GM19043 (cell line): ENCODE measurements around the gene SERPINE1.
A peak's percentile ranks its signal among the peaks of the same experiment; 100 is the strongest.
"Not testable (repeated sequence)": the region's sequence is repeated elsewhere in the genome, so short reads cannot be mapped to it uniquely, and the experiment has no call there.

Experiments used
- ATAC-seq: cut with Tn5 transposase; IDR thresholded peaks from one replicate; pipeline ENCODE4 v1.9.1; 2021; ENCODE audit warnings: low read depth; ENCODE audit not compliant: unreplicated experiment

SERPINE1 gene

DNA sequence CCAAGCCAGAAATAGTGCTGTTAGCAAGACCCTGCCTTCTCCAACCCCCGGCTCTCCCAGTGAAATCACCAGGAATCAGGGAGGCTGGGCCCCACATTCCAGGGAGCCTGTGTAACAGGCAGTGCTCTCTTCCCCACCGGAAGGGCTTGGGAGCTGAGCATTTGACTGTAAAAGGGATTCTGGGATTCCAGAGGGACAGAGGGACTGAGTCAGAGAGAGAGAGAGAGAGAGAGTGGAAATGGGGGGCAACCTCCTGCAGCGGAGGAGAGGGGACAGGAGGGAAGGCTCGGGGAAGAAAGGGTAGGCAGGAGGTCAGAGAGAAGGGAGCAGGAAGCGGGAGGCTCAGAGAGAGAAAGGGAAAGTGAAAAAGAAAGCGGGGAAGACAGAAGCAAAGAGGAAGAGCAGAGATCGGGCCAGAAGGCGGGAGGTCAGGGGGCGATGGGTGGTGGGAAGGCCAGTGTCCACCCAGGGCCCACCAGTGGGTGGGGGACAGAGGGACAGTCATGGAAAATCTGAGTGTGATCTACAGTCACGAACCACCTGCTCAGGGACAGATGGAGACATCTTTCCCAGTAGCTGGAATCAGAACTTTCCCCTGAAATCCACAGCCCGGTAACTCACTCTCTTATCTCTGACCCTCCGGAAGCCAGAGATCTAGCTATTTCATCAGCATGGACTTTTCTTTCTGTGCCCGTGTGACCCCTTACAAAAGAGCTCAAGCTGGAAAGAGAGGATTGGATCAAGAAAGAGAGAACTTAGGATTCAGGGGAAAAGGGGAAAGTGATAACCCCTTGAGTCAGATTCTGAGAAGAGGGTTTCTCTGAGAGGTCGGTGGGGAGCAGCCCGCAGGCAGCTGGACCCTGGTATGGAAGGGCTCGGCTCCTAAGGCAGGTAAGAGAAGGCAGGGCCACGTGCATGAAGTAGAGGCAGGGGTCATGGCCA, 4.6 kb upstream of the SERPINE1 start:
- ATAC-seq = no peak

DNA sequence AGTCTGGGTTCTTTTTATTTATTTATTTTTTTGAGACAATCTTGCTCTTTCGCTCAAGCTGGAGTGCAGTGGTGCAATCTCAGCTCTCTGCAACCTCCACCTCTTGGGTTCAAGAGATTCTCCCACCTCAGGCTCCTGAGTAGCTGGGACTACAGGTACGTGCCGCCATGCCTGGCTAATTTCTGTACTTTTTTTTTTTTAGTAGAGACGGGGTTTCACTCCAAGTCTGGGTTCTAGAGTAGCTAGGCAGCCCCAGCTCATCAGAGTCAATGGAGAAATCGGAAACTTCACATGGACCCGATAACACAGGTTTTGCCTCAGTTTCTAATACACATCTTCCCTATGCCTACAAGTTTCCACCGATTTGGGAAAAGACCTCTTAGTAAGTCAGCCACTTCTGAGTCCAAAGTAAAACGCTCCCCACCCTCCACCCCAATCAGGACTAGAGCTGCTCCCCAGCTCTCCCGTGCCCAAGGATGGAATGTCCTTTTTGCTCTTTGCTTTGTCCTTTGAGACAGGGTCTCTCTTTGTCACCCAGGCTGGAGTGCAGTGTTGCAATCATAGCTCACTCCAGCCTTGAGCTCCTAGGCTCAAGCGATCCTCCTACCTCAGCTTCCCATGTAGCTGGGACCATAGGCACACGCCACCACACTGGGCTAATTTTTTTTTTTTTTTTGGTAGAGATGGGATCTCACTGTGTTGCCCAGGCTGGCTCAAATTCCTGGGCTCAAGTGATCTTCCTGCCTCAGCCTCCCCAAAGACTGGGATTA, 3.8 kb upstream of the SERPINE1 start:
- ATAC-seq = no peak

DNA sequence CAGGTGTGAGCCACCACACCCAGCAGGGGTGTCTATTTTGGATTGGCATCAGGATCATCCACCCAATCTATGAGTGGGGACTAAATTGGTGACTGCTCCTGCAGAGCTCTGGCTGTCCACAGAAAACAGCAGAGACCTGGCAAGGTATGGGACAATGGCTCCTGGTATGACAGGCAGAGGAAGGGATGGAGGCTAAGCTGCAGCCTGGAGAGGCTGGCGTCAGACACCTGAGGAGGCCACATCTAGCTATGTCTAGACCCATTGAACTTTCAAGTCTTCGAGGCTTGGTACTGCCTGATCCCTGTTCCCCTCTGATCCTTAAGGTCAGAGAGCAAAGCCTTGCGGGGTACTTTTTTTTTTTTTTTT, 3.2 kb upstream of the SERPINE1 start:
- ATAC-seq = no peak

DNA sequence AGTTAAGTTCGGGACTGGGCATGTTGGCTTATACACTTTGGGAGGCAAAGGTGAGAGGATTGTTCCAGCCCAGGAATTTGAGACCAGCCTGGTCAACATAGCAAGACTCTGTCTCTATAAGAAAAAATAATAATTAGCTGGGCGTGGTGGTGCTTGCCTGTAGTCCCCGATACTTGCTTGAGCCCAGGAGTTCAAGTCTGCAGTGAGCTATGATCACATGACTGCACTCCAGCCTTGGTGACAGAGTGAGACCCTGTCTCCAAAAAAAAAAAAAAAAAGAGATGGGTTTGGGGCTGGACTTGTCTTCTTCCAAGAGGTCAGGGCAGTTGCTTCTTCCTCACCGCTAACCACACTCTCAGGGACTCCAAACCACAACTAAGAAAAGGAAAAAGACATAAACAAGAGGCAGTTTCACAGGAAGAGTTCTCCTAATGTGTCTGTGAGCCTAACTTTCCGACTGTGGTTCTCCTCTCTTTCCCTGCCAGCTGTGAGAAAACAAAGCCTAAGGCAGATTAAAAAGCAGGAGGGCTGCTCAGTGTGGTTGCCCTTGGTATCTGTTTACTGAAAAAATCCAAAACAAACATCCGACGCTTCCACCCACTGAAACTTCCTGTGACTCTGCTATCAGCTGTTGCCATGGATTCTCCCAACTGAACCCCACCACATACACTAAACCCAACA, 2.4 kb upstream of the SERPINE1 start:
- no peak for ATAC-seq

DNA sequence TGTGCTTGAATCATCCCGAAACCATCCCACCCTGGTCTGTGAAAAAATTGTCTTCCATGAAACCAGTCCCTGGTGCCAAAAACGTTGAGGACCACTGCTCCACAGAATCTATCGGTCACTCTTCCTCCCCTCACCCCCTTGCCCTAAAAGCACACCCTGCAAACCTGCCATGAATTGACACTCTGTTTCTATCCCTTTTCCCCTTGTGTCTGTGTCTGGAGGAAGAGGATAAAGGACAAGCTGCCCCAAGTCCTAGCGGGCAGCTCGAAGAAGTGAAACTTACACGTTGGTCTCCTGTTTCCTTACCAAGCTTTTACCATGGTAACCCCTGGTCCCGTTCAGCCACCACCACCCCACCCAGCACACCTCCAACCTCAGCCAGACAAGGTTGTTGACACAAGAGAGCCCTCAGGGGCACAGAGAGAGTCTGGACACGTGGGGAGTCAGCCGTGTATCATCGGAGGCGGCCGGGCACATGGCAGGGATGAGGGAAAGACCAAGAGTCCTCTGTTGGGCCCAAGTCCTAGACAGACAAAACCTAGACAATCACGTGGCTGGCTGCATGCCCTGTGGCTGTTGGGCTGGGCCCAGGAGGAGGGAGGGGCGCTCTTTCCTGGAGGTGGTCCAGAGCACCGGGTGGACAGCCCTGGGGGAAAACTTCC, 784 bp upstream of the SERPINE1 start:
- ATAC-seq = no peak

DNA sequence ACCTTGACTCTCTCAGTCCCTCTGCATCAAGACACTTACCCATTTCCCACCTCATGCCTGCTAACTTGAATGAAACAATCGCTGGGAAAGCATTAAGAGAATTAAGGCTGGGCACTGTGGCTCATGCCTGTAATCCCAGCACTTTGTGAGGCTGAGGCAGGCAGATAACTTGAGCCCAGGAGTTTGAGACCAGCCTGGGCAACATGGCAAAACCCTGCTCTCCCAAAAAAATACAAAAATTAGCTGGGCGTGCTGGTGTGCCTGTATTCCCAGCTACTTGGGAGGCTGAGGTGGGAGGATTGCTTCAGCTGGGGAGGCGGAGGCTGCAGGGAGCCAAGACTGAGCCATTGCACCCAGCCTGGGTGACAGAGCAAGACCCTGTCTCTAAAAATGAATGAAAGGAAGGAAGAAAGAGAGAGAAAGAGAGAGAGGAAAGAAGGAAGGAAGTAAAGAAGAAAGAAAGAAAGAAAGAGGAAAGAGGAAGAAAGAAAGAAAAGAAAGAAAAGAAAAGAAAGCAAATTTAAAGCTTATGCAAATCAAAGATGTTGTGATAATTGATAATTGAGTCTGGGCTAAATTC, 646 bp downstream of the SERPINE1 start:
- ATAC-seq = no peak

DNA sequence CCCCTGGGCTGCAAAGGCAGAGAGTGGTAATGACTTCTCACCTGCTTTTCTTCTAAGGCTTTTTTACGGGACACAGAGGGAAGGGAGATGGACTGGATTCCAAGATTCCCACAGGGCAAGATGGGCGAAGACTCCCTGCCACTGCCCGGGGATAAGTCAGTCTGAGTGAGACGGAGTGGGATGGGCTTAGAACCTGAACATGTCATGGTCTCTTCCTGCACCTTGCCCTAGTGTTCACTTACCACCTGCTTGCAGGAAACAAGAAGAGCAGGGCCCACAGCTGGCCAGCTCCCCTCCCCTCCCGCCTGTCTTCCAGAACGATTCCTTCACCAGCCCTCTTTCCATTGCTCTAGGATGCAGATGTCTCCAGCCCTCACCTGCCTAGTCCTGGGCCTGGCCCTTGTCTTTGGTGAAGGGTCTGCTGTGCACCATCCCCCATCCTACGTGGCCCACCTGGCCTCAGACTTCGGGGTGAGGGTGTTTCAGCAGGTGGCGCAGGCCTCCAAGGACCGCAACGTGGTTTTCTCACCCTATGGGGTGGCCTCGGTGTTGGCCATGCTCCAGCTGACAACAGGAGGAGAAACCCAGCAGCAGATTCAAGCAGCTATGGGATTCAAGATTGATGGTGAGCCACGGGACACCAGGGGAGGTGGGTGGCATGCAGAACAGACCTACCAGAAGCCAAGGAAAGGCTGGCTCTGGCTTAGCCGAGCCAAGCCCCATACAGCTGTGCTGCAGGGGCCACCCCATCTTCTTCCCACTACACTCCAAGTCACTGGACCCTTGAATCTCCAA, 1.3 kb downstream of the SERPINE1 start:
- no peak for ATAC-seq

DNA sequence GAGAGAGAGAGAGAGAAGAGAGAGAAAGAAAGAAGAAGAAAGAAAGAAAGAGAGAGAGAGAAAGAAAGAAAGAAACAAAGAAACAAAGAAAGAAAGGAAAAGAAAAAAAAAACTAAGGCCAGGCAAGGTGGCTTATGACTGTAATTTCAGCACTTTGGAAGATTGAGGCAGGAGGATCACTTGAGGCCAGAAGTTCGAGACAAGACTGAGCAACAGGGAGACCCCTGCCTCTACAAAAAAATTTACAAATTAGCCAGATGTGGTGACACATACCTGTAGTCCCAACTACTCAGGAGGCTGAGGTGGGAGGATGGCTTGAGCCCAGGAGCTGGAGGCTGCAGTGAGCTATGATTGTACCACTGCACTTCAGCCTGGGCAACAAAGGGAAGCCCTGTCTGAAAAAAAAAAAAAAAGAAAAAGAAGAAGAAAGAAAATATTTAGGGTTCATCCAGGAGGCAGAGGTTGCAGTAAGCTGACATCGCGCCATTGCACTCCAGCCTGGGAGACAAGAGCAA, 2.8 kb downstream of the SERPINE1 start:
- ATAC-seq = no peak

DNA sequence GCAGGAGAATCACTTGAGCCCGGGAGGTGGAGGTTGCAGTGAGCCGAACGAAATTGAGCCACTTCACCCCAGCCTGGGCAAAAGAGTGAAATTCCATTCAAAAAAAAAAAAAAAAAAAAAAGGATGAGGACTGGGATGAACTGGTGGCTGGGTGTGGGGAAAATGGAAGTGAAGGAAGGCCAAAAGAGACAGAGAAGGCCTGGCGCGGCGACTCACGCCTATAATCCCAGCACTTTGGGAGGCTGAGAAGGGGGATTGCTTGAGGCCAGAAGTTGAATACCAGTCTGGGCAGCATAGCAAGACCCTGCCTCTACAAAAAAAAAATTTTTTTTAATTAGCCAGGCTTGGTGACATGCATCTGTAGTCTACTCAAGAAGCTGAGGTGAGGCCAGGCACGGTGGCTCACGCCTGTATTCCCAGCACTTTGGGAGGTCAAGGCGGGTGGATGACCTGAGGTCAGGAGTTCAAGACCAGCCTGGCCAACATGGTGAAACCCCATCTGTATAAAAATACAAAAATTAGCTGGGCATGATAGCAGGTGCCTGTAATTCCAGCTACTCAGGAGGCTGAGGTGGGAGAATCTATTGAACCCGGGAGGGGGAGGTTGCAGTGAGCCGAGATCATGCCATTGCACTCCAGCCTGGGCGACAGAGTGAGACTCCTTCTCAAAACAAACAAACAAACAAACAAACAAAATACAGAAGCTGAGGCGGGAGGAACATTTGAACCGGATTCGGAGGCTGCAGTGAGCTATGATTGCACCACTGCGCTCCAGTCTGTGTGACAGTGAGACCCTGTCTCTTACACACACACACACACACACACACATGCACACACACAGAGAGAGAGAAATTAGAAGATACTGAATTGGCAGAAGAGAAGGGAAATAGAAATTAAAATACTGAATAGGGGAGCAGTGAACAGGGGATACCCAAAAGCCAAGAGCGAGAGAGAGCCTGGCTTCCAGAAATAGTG, 6.0 kb downstream of the SERPINE1 start:
- not testable (repeated sequence) for ATAC-seq

DNA sequence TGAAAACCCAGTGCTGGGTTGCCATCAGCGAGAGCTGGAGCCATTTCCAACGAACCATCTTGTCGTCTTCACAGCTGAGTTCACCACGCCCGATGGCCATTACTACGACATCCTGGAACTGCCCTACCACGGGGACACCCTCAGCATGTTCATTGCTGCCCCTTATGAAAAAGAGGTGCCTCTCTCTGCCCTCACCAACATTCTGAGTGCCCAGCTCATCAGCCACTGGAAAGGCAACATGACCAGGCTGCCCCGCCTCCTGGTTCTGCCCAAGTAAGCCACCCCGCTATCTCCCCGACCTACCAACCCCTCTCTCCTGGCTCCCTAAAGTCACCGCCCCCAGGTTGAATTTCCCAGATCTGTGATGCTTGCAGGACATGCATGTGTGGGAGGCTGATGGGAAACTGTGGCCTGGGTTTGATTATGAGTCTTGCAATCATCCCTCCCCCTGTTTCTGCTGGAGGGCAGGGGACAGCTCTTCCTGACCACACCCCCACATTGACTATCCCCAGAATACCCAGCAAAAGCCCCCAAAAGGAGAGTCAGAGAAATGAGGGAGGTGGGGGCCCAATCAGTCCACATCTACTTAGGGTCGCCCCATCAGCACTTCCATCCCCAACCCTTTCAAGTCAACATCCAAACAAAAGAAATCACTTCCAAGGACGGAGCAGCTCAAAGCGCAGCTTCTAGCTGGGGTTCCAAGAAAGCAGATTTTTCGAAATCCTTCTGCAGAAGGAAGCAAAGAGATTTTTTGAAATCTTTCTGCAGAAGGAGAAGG, 6.9 kb downstream of the SERPINE1 start:
- no peak for ATAC-seq

DNA sequence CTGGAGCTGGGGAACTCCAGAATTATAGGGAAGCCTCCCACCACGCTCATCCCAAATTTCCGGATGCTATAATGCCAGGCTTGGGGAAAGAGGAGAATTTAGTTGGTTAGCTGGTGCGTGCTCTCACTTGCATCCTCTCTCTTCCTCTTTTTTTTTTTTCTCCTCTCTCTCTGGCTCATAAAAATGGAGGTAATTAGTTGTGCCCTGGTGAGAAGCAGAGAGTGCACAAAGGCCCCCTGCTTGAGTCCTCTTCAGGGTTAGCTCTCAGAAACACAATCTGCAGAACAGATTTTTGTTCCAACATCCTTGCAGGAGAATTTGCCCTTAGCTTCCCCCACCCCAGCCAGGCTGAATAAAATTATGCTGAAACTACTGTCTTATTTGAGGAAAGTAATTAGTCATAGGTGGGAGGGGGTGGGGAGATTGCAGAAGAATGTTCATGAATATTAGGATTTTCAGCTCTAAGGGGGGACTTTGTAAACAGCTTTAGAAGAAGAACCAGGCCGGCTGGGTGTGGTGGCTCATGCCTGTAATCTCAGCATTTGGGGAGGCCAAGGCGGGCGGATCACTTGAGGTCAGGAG, 7.6 kb downstream of the SERPINE1 start:
- no peak for ATAC-seq

DNA sequence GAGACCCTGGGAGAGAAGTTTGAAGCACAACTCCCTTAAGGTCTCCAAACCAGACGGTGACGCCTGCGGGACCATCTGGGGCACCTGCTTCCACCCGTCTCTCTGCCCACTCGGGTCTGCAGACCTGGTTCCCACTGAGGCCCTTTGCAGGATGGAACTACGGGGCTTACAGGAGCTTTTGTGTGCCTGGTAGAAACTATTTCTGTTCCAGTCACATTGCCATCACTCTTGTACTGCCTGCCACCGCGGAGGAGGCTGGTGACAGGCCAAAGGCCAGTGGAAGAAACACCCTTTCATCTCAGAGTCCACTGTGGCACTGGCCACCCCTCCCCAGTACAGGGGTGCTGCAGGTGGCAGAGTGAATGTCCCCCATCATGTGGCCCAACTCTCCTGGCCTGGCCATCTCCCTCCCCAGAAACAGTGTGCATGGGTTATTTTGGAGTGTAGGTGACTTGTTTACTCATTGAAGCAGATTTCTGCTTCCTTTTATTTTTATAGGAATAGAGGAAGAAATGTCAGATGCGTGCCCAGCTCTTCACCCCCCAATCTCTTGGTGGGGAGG, 10.8 kb downstream of the SERPINE1 start:
- ATAC-seq = no peak

DNA sequence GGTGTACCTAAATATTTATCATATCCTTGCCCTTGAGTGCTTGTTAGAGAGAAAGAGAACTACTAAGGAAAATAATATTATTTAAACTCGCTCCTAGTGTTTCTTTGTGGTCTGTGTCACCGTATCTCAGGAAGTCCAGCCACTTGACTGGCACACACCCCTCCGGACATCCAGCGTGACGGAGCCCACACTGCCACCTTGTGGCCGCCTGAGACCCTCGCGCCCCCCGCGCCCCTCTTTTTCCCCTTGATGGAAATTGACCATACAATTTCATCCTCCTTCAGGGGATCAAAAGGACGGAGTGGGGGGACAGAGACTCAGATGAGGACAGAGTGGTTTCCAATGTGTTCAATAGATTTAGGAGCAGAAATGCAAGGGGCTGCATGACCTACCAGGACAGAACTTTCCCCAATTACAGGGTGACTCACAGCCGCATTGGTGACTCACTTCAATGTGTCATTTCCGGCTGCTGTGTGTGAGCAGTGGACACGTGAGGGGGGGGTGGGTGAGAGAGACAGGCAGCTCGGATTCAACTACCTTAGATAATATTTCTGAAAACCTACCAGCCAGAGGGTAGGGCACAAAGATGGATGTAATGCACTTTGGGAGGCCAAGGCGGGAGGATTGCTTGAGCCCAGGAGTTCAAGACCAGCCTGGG, 11.4 kb downstream of the SERPINE1 start:
- ATAC-seq = peak; percentile 78

DNA sequence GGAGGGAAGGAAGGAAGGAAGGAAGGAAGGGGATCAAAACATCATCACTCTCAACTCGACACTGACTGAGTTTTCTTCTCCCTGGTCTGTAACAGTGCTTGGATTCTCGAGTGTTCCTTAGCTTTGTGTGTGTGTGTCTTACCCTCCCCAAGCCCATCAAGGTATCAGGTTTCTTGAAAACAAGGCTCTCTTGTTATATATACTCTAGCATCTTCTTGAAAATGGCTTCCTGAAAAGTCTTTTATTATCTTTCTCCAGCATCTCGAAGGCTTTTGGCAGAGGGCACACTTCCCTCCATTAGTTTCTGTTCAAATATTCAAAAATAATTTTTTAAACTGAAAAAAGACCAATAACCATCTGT, 13.4 kb downstream of the SERPINE1 start:
- no peak for ATAC-seq

DNA sequence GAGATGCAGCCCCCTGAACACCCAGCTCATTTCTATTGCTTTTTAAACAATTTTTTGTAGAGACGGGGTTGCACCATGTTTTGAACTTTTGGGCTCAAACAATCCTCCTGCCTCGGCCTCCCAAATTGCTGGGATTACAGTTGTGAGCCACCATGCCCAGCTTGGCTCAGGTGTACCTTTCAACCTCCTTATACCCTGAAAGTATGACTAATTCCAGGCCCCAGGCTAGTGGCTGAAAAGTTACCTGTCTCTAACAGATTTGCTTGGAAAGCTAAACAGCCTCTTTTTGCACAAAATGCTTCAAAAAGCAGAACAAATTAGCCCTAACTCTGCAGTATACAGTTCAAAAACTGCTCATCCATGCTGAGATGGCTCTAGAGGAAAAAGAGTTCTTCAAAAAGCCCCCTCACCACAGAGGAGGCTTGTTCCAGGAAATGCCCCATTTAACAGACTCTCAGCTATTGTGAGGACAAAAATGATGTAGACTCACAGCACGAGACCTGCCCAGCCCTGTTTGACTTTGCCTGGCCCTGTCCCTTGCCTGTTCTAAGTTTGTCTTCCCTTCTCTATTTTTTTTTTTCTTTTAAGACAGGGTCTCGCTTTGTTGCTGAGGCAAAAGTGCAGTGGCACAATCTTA, 14.0 kb downstream of the SERPINE1 start:
- ATAC-seq = no peak
